Measurements from ENCODE around the gene SUSD6.

- TF ChIP-seq POLR2AphosphoS5 (IDR thresholded peaks at IDR 0.05; ENCODE audit: low read depth, low read length) (no peak), POLR2A (IDR thresholded peaks at IDR 0.05; ENCODE audit: low read depth, low read length) (no peak)
Observed at GRCh38 chr14:69584389-69584788, 27.0 kb upstream of the SUSD6 start.

All from GM12891 (cell line).